Astrocyte of the spinal cord (primary cell): ENCODE measurements around the gene EXD3.
"Not testable (repeated sequence)": the region's sequence is repeated elsewhere in the genome, so short reads cannot be mapped to it uniquely, and the experiment has no call there.

Experiments
- DNase-seq: peaks from one replicate; pipeline ENCODE4 v3.0.0; 2011; ENCODE audit warnings: low read depth, low spot score
- H3K4me3 ChIP-seq: 2 replicates; pipeline ENCODE4 v1.5.1; 2011; ENCODE audit warnings: low read depth, mild to moderate bottlenecking, low read length, moderate library complexity
- CTCF ChIP-seq: IDR thresholded peaks from 2 replicates; pipeline ENCODE4 v1.5.1; 2012; ENCODE audit warnings: low read depth, mild to moderate bottlenecking, low read length, inconsistent platforms
- in situ Hi-C: cut with HindIII; loops from 2 replicates; pipeline ENCODE4 v1.10.0; 2017; ENCODE audit warnings: low sequenced_read_pairs

Gene EXD3

GRCh38 chr9:137383081-137383783 is 39.7 kb downstream of the EXD3 start:
- no peak for TF ChIP-seq CTCF
- H3K4me3 ChIP-seq = no peak overlapping the region
- no peak for DNase-seq
- in situ Hi-C loops = no loop called here

DNA sequence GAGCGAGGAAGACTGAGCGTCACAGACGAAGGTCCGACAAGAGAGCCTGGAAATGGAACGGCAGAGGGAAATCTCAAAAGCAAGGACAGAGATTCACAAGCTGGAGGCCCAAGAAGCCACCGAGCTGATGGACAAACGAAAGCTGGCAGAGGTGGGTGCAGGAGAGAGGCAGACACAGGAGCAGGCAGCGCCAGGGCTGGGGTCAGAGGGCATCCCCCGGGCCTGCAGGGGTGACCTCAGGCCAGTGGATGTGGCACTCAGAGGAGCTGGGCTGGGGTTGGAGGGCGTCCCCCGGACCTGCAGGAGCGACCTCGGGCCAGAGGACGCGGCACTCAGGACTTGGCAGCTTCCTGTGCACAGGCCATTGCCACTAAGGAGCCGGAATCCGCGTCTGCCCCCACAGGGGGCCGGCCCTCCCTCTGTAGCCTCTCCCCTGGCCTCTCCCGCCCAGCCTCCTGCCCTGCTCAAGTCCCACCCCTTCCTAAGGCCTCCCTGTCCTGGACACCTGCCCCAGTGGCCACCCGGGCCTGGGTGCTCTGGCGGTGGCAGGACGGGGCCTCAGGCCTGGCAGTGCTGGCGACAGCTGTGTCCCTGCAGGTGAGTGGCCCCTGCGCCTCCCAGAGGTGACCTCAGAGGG is 40.4 kb downstream of the EXD3 start:
- in situ Hi-C loops = no loop called here
- TF ChIP-seq CTCF = no peak
- DNase-seq = no peak
- H3K4me3 ChIP-seq = no peak overlapping the region

- TF ChIP-seq CTCF = no peak
- DNase-seq = no peak
- in situ Hi-C loops = no loop called here
- H3K4me3 ChIP-seq = no peak overlapping the region
Measured at GRCh38 chr9:137381501-137382443, 41.2 kb downstream of the EXD3 start.

GRCh38 chr9:137380606-137381005 is 42.4 kb downstream of the EXD3 start:
- in situ Hi-C loops = no loop called here
- no peak overlapping the region for H3K4me3 ChIP-seq
- DNase-seq = no peak
- TF ChIP-seq CTCF = no peak

GRCh38 chr9:137380171-137380570 is 42.8 kb downstream of the EXD3 start:
- in situ Hi-C loops = no loop called here
- TF ChIP-seq CTCF = no peak
- no peak overlapping the region for H3K4me3 ChIP-seq
- DNase-seq = no peak

- no peak for TF ChIP-seq CTCF
- in situ Hi-C loops = no loop called here
- no peak for DNase-seq
- H3K4me3 ChIP-seq = no peak overlapping the region
Measured at GRCh38 chr9:137379761-137380161, 43.2 kb downstream of the EXD3 start.

DNA sequence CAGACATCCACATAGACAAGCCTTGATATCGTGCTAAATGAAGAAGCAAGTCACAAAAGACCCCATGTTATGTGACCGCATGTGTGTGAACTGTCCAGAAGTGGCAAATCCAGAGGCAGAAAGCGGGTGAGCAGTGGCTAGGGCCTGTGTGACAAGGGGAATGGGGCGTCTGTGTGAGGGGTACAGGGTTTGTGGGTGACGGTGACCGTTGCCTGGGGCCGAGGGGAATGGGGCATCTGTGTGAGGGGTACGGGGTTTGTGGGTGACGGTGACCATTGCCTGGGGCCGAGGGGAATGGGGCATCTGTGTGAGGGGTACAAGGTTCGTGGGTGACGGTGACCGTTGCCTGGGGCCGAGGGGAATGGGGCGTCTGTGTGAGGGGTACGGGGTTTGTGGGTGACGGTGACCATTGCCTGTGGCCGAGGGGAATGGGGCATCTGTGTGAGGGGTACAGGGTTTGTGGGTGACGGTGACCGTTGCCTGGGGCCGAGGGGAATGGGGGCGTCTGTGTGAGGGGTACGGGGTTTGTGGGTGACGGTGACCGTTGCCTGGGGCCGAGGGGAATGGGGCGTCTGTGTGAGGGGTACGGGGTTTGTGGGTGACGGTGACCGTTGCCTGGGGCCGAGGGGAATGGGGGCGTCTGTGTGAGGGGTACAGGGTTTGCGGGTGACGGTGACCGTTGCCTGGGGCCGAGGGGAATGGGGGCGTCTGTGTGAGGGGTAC is 44.1 kb downstream of the EXD3 start:
- H3K4me3 ChIP-seq, DNase-seq, in situ Hi-C loops: not testable (repeated sequence)
